NOMO-1 treated with dmso at 0.1 percent for 144 hours (cell line): ENCODE measurements around the gene TIGD2.

ENCODE experiments used
- DNase-seq: peaks from one replicate; lab custom pipeline; 2025; ENCODE audit not compliant: unreplicated experiment; lab: John Stamatoyannopoulos, UW

Gene TIGD2

DNA sequence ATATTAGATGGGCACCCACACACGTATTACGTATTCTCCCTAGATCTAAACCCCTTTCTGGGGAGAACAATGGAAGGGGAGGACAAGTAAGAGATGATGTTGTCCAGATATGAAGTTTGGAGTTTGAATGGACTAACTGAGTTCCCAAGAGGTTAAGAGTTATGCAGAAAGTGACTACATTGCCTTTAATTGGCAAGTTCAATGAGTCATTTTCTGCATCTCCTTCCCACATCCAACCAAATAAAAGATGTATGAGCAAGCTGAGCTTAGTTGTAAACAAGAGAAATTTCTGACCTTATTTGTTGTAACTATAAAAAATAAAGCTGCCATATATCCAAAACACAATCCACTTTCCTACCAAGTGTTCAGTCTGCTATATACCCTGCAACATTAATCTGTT is 50.5 kb downstream of the TIGD2 start:
- DNase-seq, result no peak

DNA sequence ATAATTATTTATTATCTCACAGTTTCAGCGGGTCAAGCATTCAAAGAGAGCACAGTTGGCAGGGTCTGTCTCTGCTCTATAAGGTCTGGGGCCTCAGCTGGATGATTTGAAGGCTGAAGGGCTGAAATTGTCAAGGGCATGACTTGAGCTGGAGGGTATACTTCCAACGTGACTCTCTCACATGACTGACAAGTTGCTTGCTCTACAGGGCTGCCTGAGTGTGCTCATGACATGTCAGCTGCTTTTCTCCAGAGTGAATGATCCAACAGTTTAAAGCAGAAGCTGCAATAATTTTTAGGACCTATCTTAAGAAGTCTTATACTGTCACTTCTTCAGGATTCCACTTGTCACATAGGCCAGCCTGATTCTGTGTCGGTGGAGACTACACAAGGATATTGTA is 51.2 kb downstream of the TIGD2 start:
- no peak for DNase-seq

DNA sequence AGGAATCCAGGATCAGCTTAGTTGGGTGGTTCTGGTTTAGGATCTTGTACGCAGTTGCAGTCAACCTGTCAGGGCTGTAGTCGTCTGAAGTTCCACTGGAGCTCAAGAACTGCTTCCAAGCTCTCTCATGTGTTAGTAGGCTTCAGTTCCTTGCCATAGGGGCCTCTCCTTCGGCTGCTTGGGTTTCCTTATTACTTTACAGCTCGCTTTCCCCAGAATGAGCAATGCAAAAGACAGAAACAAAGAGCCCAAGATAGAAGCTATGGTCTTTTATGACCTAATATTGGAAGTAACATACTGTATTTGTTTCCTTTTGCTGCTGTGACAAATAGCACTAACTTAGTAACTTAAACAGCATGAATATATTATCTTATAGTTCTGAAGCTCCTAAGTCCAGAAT is 51.7 kb downstream of the TIGD2 start:
- no peak for DNase-seq

DNA sequence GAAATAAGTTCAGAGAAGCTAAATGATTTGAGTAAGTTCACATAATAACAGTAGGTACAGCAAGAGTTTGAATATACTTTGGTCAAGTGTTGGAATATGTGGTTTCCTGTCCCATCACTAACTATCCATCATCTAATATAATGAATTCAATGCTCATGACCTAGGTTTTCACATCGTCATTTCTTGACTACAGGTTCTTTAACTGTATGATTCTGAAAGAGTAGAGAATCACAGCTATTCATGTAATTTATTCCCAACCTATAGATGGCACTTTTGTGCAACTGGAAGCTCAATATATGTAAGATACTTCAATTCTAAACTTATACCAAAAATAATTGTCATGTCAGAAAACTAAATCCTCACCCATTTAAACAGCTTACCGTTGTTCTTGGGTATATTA is 53.1 kb downstream of the TIGD2 start:
- no peak for DNase-seq
